Measurements from ENCODE around the gene LRR1. TPM values are rescaled to one million over a fixed set of nuclear protein-coding genes. Genes with fewer than 3 reads are reported as not detected.
"Not testable (repeated sequence)": the region's sequence is repeated elsewhere in the genome, so short reads cannot be mapped to it uniquely, and the experiment has no call there.

LRR1 gene
- total RNA-seq, 4 donors from 2014 or later = 6.4 to 9.2 (median 8.6) TPM

DNA sequence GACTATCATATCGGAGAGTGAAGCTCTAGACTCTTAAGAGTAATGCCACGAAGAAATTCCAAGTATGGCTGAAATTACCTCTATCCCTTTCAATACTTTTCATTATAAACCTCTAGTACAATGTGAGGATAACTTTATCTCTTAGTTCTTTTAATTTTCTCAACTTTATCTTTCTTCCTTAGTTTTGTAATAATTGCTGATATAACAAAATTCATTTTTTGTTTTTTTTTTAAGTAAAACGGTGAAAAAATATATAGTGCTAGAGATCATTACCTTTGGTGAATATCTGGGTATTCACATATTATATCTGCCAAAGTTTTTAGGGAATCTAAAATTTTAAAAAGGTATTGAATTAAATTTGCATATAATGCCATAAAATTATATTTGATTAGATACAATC lies 55.8 kb downstream of the LRR1 start:
- no peaks in the 10 kb centered on the region for H3K9me3 ChIP-seq
- DNase-seq (ENCODE audit: low spot score in 2 of 2) = no peak
- WGBS = 94% methylated on average over 3 of the region's 3 CpGs
- TF ChIP-seq POLR2A (IDR thresholded peaks at IDR 0.05) = no peak
- TF ChIP-seq, protein P1, sequence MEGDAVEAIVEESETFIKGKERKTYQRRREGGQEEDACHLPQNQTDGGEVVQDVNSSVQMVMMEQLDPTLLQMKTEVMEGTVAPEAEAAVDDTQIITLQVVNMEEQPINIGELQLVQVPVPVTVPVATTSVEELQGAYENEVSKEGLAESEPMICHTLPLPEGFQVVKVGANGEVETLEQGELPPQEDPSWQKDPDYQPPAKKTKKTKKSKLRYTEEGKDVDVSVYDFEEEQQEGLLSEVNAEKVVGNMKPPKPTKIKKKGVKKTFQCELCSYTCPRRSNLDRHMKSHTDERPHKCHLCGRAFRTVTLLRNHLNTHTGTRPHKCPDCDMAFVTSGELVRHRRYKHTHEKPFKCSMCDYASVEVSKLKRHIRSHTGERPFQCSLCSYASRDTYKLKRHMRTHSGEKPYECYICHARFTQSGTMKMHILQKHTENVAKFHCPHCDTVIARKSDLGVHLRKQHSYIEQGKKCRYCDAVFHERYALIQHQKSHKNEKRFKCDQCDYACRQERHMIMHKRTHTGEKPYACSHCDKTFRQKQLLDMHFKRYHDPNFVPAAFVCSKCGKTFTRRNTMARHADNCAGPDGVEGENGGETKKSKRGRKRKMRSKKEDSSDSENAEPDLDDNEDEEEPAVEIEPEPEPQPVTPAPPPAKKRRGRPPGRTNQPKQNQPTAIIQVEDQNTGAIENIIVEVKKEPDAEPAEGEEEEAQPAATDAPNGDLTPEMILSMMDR (IDR thresholded peaks at IDR 0.05) = no peak
- no peak for TF ChIP-seq EP300 (IDR thresholded peaks at IDR 0.05)
- no peak for TF ChIP-seq POLR2AphosphoS5 (IDR thresholded peaks at IDR 0.05)
- no peaks in the 10 kb centered on the region for H3K27me3 ChIP-seq
- peaks cover 3% of the 10 kb centered on the region for H3K36me3 ChIP-seq
- no peak overlapping the region for H3K27ac ChIP-seq
- H3K4me3 ChIP-seq = no peak overlapping the region
- H3K4me1 ChIP-seq = peaks cover 3% of the 10 kb centered on the region

DNA sequence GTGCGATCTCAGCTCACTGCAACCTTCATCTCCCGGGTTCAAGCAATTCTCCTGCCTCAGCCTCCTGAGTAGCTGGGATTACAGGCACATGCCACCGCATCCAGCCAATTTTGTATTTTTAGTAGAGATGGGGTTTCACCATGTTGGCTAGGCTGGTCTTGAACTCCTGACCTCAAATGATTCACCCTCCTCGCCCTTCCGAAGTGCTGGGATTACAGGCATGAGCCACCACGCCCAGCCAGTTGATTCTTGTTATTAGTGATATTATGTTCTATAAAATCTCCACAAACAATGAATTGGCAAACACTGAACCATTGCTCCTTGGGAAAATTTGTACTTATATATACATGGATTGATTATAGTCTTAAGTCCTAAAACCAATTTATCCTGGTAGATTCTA lies 58.8 kb downstream of the LRR1 start:
- not testable (repeated sequence) for DNase-seq (ENCODE audit: low spot score in 2 of 2); H3K4me1 ChIP-seq; H3K27ac ChIP-seq; H3K9me3 ChIP-seq; H3K36me3 ChIP-seq; H3K27me3 ChIP-seq; H3K4me3 ChIP-seq
- 85% methylated on average over 6 of the region's 6 CpGs for WGBS

DNA sequence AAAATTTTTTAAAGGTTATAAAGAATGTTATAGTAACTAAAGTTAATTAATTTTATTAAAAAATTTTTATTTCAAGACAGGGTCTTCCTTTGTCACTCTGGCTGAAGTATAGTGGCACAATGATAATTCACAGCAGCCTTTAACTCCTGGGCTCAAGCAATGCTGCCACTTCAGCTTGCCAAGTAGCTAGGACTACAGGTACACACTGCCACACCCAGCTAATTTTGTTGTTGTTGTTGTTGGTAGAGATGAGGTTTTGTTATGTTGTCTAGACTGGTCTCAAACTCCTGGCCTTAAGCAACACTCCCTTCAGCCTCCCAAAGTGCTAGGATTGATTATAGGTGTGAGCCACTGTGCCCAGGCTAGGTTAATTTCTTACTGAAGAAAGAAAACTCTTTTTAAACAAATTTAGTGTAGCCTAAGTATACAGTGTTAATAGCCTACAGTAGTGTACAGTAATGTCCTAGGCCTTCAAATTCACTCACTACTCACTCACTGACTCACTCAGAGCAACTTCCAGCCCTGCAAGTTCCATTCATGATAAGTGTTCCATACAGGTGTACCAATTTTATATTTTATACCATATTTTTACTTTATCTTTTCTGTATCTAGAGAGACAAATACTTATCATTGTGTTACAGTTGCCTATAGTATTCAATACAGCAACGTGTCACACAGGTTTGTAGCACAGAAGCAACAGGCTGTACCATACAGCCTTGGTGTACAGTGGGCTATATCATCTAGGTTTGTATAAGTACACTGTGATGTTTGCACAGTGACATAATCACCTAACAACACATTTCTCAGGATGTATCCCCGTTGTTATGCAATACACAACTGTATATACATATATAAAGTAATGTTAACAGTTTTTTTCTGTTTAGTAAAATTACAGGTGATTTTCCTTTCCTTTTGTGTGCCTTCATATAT lies 61.1 kb downstream of the LRR1 start:
- TF ChIP-seq, protein P1 (IDR thresholded peaks at IDR 0.05) = no peak
- no peak for TF ChIP-seq POLR2AphosphoS5 (IDR thresholded peaks at IDR 0.05)
- TF ChIP-seq POLR2A (IDR thresholded peaks at IDR 0.05) = no peak
- TF ChIP-seq EP300 (IDR thresholded peaks at IDR 0.05) = no peak
- Histone ChIP-seq H3K4me1 (peaks cover 3% of the 10 kb centered on the region), H3K36me3 (no peaks in the 10 kb centered on the region), H3K9me3 (no peaks in the 10 kb centered on the region), H3K4me3 (no peak overlapping the region), H3K27ac (no peak overlapping the region), H3K27me3 (no peaks in the 10 kb centered on the region)
- WGBS = 87% methylated on average over 2 of the region's 2 CpGs
- no peak for DNase-seq (ENCODE audit: low spot score in 2 of 2)

Other genes with a start within 250 kb of the LRR1 start
- gene RPS29, start 12.6 kb upstream of the LRR1 start, total RNA-seq = over 10,000 TPM in 1 of 4 donors, 1,000 to 10,000 TPM in 3; 5,312 to 11,292 (median 8,564) TPM
- 100 to 1,000 TPM; 150 to 232 (median 182) TPM for gene RPL36AL, start 21.7 kb downstream of the LRR1 start, total RNA-seq
- 10 to 100 TPM in 3 of 4 donors, 1 to 10 TPM in 1; 8.9 to 17.5 (median 15.1) TPM for gene MGAT2, start 21.9 kb downstream of the LRR1 start, total RNA-seq
- 10 to 100 TPM in 1 of 4 donors, 1 to 10 TPM in 3; 7.5 to 11.8 (median 9.5) TPM for gene DNAAF2, start 36.3 kb downstream of the LRR1 start, total RNA-seq
- 1 to 10 TPM; 3.2 to 8.4 (median 4.6) TPM for gene POLE2, start 89.3 kb downstream of the LRR1 start, total RNA-seq
- gene KLHDC1, start 94.2 kb downstream of the LRR1 start, total RNA-seq = 10 to 100 TPM in 1 of 4 donors, 1 to 10 TPM in 3; 1.7 to 19.9 (median 3.5) TPM
- gene KLHDC2, start 169.2 kb downstream of the LRR1 start, total RNA-seq = 10 to 100 TPM; 43.5 to 93.1 (median 65.3) TPM

Measured in suprapubic skin (tissue), 4 donors.